SK-N-MC (cell line): ENCODE measurements around the gene NEDD4L.

ENCODE experiments used
- EZH2 ChIP-seq: fragments of 200-600 bp; sonication (generic); IDR thresholded peaks from one replicate; pipeline ENCODE4 v1.6.1; 2017; ENCODE audit warnings: antibody characterized with exemption
- FOXP2 ChIP-seq: optimal IDR thresholded peaks from 2 replicates; pipeline ENCODE3; 2011; ENCODE audit warnings: mild to moderate bottlenecking, moderate library complexity; ENCODE audit not compliant: insufficient read depth; ENCODE audit errors: extremely low read length, control extremely low read depth
- POLR2AphosphoS5 ChIP-seq: IDR thresholded peaks from 2 replicates; pipeline ENCODE4 v1.6.1; 2012; ENCODE audit warnings: mild to moderate bottlenecking, low read depth, low read length, borderline replicate concordance

GRCh38 chr18:58416014-58416703 lies 372.1 kb downstream of the NEDD4L start:
- no peak for TF ChIP-seq EZH2
- no peak for TF ChIP-seq POLR2AphosphoS5
- no peak for TF ChIP-seq FOXP2
